SU-DHL-6 (cell line): ENCODE results near the gene LAMA1.

Experiments used
- H2AFZ ChIP-seq: fragments of 200-600 bp; sonication (generic); 2 replicates; pipeline ENCODE4 v1.6.1; 2014; ENCODE audit warnings: low read depth, mild to moderate bottlenecking, moderate library complexity, mixed read lengths, antibody characterized with exemption, low read length; ENCODE audit not compliant: severe bottlenecking
- H3F3A ChIP-seq: fragments of 200-600 bp; shearing (Covaris generic); 2 replicates; pipeline ENCODE4 v1.6.0; 2016; ENCODE audit warnings: antibody characterized with exemption, mild to moderate bottlenecking; ENCODE audit not compliant: insufficient read depth
- H3K27ac ChIP-seq: fragments of 200-600 bp; sonication (generic); 2 replicates; pipeline ENCODE4 v1.5.1; 2016; ENCODE audit warnings: low read depth, mild to moderate bottlenecking, low read length, moderate library complexity, mixed read lengths
- H3K27me3 ChIP-seq: fragments of 200-600 bp; sonication (generic), shearing (Covaris generic); 2 replicates; pipeline ENCODE4 v1.6.0; 2014; ENCODE audit warnings: mild to moderate bottlenecking, low read length
- H3K36me3 ChIP-seq: fragments of 200-600 bp; sonication (generic); 2 replicates; pipeline ENCODE4 v1.6.1; 2014; ENCODE audit warnings: mild to moderate bottlenecking, low read length, mixed read lengths
- H3K4me2 ChIP-seq: fragments of 300-600, 200-600 bp; shearing (Covaris generic), sonication (generic); 2 replicates; pipeline ENCODE4 v1.6.0; 2014; ENCODE audit warnings: low read length, low read depth, mild to moderate bottlenecking; ENCODE audit not compliant: poor library complexity, severe bottlenecking
- H3K4me3 ChIP-seq: fragments of 200-600 bp; sonication (generic); 2 replicates; pipeline ENCODE4 v1.5.1; 2014; ENCODE audit warnings: antibody characterized with exemption, low read length, mild to moderate bottlenecking, mixed read lengths; ENCODE audit not compliant: insufficient read depth, poor library complexity, severe bottlenecking
- H3K79me2 ChIP-seq: fragments of 200-600 bp; sonication (generic); 2 replicates; pipeline ENCODE4 v1.6.1; 2014; ENCODE audit warnings: mild to moderate bottlenecking, low read length, moderate library complexity; ENCODE audit not compliant: insufficient read depth
- H3K9ac ChIP-seq: fragments of 200-600 bp; sonication (generic); 2 replicates; pipeline ENCODE4 v1.7.0; 2014; ENCODE audit warnings: mild to moderate bottlenecking, low read length
- H3K9me2 ChIP-seq: fragments of 200-600 bp; sonication (generic); replicated peaks from 2 replicates; pipeline ENCODE4 v1.6.1; 2014; ENCODE audit warnings: low read length; ENCODE audit not compliant: insufficient read depth
- H3K9me3 ChIP-seq: fragments of 200-600 bp; sonication (generic); 2 replicates; pipeline ENCODE4 v1.6.1; 2014; ENCODE audit warnings: low read length, mixed read lengths; ENCODE audit not compliant: insufficient read depth
- H4K20me1 ChIP-seq: fragments of 200-600 bp; sonication (generic); 2 replicates; pipeline ENCODE4 v1.6.1; 2014; ENCODE audit warnings: low read depth, mild to moderate bottlenecking, antibody characterized with exemption, low read length, moderate library complexity, mixed read lengths
- EZH2phosphoT487 ChIP-seq: fragments of 200-600 bp; sonication (generic), shearing (Covaris generic); conservative IDR thresholded peaks from 2 replicates; pipeline ENCODE4 v1.6.1; 2018; ENCODE audit warnings: mild to moderate bottlenecking, antibody characterized with exemption, low read length, moderate library complexity, mixed read lengths
- TF ChIP-seq, protein P1 (sequence below): fragments of 200-600 bp; sonication (generic); IDR thresholded peaks from one replicate; pipeline ENCODE4 v1.5.1; 2017; ENCODE audit warnings: antibody characterized with exemption, mild to moderate bottlenecking, low read length, moderate library complexity; ENCODE audit not compliant: insufficient read depth, poor library complexity, severe bottlenecking

The LAMA1 gene

DNA sequence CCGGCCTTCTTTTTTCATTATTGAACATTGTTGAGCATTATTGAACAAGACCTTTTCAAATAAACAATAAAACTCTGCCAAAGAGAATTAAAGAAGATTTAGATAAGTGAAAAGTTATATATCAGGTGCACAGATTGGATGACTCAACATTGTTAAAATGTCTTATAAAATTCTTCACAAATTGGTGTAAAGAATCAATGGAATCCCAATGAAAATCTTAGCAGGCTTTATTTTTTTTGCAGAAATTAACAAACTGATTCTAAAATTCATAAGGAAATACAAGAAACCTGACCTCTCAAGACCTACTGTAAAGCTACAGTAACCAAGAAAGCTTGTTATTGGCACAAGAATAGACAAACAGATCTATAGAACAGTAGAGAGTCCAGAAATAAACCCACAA lies 70.3 kb downstream of the LAMA1 start:
- Histone ChIP-seq H3K9me3 (no peaks in the 10 kb centered on the region), H3K27ac (no peak overlapping the region), H3K79me2 (no peaks in the 10 kb centered on the region), H3K4me2 (no peak overlapping the region), H4K20me1 (no peaks in the 10 kb centered on the region), H3K27me3 (no peaks in the 10 kb centered on the region), H3F3A (no peaks in the 10 kb centered on the region), H2AFZ (no peak overlapping the region), H3K36me3 (no peaks in the 10 kb centered on the region), H3K4me3 (no peak overlapping the region), H3K9ac (no peak overlapping the region), H3K9me2 (no peaks in the 10 kb centered on the region)
- TF ChIP-seq, protein P1, sequence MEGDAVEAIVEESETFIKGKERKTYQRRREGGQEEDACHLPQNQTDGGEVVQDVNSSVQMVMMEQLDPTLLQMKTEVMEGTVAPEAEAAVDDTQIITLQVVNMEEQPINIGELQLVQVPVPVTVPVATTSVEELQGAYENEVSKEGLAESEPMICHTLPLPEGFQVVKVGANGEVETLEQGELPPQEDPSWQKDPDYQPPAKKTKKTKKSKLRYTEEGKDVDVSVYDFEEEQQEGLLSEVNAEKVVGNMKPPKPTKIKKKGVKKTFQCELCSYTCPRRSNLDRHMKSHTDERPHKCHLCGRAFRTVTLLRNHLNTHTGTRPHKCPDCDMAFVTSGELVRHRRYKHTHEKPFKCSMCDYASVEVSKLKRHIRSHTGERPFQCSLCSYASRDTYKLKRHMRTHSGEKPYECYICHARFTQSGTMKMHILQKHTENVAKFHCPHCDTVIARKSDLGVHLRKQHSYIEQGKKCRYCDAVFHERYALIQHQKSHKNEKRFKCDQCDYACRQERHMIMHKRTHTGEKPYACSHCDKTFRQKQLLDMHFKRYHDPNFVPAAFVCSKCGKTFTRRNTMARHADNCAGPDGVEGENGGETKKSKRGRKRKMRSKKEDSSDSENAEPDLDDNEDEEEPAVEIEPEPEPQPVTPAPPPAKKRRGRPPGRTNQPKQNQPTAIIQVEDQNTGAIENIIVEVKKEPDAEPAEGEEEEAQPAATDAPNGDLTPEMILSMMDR = no peak
- TF ChIP-seq EZH2phosphoT487 = no peak

DNA sequence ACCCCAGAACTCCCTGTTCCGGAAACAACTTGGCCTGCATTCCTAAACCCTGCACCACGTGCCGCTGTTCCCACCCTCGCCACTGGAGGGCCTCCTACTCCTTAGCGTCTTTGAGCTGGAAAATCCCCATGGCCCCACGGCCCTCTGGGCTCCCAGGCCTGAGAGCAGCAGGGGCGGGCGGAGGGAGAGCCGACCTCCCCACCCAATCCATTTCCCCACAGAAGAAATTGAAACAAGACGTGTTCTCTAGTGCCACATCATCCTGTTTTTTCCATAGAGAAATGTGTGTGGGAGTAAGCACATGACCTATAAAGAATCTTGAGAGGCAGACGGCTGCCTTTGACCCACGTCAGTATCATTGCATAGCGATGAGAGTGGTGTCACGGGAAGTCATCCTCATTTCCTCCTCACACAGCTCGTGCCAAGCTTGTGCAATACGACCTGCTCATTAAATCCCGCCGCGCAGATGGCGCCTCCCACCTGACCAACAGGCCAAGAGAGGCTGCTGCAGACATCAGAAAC lies 79.2 kb downstream of the LAMA1 start:
- H3K27ac ChIP-seq = no peak overlapping the region
- no peaks in the 10 kb centered on the region for H3K9me3 ChIP-seq
- TF ChIP-seq EZH2phosphoT487 = no peak
- TF ChIP-seq, protein P1 = no peak
- no peak overlapping the region for H3K4me2 ChIP-seq
- H3K9ac ChIP-seq = no peak overlapping the region
- no peaks in the 10 kb centered on the region for H3K27me3 ChIP-seq
- H3K4me3 ChIP-seq = no peak overlapping the region
- no peak overlapping the region for H2AFZ ChIP-seq
- H3F3A ChIP-seq = no peaks in the 10 kb centered on the region
- no peaks in the 10 kb centered on the region for H3K9me2 ChIP-seq
- no peaks in the 10 kb centered on the region for H3K36me3 ChIP-seq
- H3K79me2 ChIP-seq = no peaks in the 10 kb centered on the region
- no peaks in the 10 kb centered on the region for H4K20me1 ChIP-seq

DNA sequence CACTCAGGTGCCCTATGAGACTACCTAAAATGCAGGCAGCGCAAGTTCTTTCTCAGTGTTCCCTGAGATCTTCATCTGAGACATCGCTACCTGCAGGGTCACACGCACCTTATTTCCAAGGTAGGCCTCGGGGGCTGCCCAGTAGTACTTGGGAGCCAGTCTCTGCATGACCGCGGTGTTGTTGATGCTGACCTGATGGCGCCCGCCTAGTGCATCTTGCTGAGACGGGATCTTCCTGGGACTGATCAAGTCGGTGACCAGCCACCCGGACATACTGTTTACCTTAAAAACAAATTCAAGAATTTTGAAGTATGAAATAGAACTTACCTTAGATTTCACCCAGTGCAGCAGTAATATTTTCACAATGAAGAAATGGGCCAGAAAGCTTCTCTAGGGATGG lies 80.1 kb downstream of the LAMA1 start:
- Histone ChIP-seq H2AFZ (no peak overlapping the region), H3K9me2 (no peaks in the 10 kb centered on the region), H3K4me2 (no peak overlapping the region)

More for the DNA sequence above, 80.1 kb downstream of the LAMA1 start:
- Histone ChIP-seq H3K4me3 (no peak overlapping the region), H3K27me3 (no peaks in the 10 kb centered on the region), H4K20me1 (no peaks in the 10 kb centered on the region), H3K27ac (no peak overlapping the region), H3K36me3 (no peaks in the 10 kb centered on the region), H3F3A (no peaks in the 10 kb centered on the region), H3K9me3 (no peaks in the 10 kb centered on the region), H3K9ac (no peak overlapping the region), H3K79me2 (no peaks in the 10 kb centered on the region)
- TF ChIP-seq, protein P1 = no peak
- TF ChIP-seq EZH2phosphoT487 = no peak
